GM18870 (cell line): ENCODE measurements around the gene FRMD4B.

ENCODE experiments used
- ATAC-seq: cut with Tn5 transposase; IDR thresholded peaks from one replicate; pipeline ENCODE4 v1.9.1; 2021; ENCODE audit warnings: moderate library complexity; ENCODE audit not compliant: unreplicated experiment

Gene FRMD4B

GRCh38 chr3:69385723-69386555 is at the start of gene FRMD4B:
Gene FRMD4B (minus strand): TSS chr3:69386088. CDS start chr3:69385989, 99 bp downstream.
- no peak for ATAC-seq

DNA sequence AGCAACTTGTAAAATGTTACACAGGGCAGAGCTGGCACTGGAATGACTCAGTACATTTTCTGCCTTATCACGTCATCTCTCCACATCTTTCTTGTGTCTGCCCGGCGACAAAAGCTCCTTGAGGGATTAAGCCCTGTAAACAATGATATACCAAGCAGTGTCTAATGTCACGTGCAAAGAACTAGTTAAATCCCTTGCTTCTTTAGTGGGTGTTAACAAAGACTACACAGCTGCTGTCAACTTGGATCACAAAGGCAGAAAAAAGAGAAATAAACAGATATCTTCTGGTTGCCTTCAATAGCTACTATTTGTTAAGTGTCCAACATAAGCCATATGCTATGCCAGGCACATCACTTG is 48.1 kb upstream of the FRMD4B start:
- ATAC-seq = peak; percentile 49

DNA sequence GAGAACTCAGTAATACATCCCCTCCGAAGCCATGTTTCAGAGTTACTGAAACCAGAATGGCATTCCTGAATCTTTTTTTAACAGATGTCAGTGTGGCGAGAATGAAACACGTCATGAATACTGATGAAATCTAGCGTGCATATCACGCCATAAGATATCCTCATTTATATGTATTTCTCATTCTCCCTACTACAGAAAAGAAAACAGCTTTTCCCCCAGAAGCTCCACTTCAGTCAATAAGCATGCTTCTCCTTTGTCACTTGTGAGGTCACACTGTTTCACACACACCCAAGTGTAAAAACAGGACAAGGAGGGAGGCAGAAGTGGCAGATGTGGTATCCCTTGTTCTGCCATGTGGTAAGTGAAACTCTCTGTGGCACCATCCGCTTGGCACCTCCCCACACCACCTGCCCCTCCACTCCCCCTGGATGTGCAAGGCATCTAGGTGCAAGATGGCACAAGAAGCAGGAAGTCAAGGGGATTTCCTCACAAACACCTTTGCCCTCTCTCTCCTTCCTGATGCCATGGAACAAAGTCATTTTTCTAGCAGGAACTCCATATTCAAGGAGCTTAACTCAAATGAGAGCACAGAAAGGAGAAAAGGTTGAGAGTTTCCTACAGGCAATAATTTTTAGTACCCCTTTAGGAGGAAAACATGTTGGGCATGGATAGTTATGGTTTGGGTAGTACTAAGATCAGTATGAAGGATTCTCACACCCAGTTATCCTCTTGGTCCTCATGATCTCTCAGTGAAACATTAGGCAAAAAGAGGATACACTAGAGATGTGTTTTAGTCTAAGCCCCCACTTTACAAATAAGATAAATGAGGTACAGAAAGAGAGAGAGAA is 47.5 kb upstream of the FRMD4B start:
- ATAC-seq = peak; percentile 12

DNA sequence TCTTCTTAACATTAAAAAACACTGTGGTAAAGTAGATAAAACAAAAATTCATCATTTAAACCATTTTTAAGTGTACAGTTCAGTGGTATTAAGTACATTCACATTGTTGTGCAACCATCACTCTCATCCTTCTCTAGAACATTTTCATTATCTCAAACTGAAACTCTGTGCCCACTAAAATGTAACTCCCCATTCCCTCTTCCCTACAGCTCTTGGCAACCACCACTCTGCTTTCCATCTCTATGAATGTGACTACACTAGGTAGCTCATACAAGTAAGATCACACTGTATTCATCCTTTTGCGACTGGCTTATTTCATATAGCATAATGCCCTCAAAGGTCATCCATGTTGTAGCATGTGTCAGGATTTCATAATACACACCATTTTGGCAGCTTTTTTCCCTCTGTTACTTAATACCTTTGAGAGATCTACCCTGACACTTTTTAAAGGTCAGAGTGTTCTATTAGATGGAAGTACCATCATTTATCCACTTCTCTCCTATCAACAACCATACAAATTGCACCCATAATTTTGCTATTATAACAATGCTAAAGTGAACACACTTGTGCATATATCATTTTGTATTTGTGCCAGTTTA is 42.9 kb upstream of the FRMD4B start:
- no peak for ATAC-seq

DNA sequence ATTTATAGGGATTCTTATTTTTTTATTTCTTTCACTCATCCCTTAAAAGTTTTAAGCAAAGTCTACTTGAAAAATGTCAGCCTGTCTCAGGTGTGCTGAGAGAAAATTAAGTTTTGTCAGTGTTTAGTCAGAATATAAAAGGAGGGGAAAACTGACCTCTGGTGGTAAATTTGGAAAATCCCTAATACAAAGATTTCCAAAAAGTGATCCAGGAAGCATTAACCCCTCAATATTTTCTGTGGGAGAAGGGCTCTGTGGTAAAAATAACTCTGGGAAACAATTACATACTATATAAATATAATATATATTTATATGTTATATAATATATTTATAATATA is 41.0 kb upstream of the FRMD4B start:
- no peak for ATAC-seq

GRCh38 chr3:69426291-69426966 is 40.5 kb upstream of the FRMD4B start:
- ATAC-seq = no peak

DNA sequence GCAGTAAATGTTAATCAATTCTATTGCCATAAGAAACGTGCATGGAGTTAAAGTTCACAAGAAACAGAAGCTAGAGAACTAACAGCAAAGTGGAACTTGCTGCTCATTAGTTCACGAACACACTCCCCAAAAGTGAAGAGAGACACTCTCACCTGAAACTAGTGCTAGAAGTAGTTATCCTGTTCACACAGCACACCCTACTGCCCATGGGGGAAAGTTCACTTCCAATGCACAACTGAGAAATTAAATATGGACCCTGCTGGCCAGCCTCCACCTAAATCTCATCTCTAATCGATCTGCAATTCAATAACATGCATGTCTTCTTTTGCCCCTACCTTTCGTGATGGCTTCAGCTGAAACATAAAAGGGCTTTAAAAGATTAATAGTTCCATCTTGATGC is 39.4 kb upstream of the FRMD4B start:
- ATAC-seq = no peak

DNA sequence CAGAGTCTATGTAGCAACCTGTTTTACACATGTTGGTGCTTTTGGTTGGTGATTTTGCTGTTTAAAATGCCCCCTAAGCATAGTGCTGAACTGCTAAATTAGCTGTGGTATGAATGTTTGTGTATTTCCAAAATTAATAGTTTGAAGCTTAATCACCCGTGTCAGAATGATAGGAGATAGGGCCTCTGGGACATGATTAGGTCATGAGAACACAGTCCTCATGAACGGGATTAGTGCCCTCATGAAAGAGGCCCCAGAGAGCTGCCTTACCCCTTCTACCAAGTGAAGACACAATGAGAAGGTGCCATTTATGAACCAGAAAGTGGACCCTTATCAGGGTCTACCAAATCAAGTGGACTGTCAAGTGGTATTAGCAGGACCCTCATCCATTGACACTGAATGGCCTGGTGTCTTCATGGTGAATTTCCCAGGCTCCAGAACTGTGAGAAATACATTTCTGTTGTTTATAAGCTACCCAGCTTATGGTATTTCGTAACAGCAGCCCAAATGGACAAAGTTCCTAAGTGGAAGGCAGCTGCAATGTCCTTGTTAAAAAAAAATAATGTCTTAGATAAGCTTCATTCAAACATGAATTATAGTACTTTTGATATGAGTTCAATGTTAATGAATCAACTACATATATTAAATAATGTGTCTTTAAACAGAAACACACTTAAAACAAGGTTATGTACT is 37.7 kb upstream of the FRMD4B start:
- ATAC-seq = no peak

DNA sequence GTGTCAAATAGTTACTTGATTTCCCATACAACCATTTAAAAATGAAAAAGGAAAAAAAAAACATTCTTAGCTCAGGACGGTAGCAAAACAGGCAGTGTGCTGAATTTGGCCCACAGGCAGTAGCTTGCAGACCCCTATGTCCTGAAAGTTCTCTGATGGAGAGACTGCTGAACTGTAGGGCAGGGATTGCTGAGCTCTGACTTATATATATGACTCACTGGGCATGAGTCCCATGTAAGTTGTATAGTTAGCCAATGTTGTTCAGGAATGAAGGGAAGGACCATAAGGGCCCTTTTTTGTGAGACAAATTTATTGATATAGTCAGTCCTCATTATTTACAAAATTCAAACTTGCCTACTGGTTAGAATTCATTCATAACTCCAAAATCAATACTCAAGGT is 36.9 kb upstream of the FRMD4B start:
- ATAC-seq = no peak

DNA sequence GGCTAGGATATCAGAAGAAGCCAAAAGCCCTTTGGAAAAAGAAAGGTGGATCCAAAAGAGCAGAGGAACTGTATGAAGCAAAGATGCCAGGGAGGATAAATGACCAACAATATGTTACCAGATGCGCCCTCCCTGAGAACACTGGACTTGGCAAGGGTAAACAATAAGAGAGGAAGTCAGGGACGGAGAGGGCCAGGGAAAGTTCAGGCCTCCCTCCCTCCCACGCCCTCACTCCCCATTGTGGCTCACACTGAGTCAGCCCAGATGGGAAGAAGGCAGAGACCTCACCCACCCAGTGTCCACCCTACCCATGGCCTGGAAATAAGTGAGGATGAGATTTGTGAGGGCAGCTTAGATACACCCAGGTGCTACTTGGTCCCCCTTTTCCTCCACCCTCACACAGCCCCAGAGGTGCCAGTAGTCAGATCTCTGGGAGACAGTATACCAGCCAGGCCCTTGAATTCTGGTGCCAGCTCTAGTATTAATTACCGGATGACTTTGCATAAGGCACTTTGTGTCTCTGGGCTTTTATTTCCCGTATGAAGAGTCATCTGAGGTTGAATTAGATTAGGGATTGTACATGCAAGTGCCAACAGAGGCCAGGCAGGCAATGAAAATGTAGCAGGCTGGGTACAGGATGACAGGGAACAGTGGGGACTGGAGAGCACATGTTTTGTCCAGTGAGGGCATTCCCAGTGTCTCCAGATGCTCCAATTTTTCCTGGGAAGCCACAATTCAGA is 35.1 kb upstream of the FRMD4B start:
- no peak for ATAC-seq

GRCh38 chr3:69419276-69419675 is 33.4 kb upstream of the FRMD4B start:
- no peak for ATAC-seq

DNA sequence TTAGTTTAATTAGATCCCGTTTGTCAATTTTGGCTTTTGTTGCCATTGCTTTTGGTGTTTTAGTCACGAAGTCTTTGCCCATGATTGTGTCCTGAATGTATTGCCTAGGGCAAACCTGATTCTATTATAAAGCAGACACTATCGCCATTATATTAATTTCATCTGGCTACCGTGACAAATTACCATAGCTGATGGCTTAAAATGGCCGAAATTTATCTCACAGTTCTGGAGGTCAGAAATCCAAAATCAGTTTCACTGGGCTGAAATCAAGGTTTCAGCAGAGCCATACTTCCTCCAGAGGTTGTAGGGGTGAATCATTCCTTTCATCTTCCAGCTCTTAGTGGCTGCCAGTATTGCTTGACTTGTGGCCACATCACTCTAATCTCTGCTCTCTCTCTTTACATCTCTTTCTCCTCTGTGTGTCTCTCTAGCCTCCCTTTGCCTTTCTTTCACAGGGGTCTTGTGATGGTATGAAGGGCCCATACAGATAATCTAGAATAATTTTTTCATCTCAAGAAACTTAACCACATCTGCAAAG is 31.7 kb upstream of the FRMD4B start:
- ATAC-seq = no peak

- ATAC-seq = no peak
Observed at GRCh38 chr3:69413551-69414207, 27.8 kb upstream of the FRMD4B start.

DNA sequence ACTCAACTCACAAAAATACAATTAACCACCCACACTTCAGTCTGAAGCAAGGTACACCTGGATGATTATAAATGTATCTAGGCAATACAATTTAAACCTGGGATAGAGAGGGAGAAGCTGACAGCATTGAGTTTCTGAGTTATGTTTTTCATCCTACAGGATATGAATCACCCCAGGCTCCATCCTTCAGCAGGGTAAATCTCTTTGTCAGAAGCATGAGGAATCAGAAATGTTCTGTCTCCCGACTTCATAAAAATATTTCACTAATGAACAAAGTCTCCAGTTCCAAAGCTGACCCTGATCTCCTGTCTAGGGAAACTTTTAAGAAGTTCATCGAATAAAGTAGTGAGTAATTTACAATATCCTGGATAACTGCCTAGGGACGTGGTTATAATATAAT is 25.5 kb upstream of the FRMD4B start:
- no peak for ATAC-seq

GRCh38 chr3:69410301-69410700 is 24.4 kb upstream of the FRMD4B start:
- peak; percentile 99 for ATAC-seq

GRCh38 chr3:69409831-69410230 is 23.9 kb upstream of the FRMD4B start:
- no peak for ATAC-seq

DNA sequence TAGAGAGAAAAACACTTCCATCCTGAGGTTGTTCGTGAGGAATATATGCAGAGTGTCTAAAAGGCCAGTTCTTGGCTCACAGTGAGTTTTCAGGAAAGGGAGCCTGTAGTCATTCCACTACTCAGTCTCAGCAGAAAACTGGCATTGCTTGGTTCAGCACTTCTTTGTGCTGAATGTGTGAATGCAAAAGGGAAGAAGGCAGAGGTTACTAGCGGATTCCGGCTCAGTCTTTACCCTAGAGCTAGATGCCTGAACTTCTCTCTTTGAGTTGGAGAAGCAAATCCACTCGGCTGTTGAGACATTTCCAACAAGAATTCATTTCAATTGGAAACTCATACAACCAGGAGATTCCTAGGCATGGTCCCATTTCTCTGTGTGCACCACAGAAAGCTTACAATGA is 23.1 kb upstream of the FRMD4B start:
- no peak for ATAC-seq

DNA sequence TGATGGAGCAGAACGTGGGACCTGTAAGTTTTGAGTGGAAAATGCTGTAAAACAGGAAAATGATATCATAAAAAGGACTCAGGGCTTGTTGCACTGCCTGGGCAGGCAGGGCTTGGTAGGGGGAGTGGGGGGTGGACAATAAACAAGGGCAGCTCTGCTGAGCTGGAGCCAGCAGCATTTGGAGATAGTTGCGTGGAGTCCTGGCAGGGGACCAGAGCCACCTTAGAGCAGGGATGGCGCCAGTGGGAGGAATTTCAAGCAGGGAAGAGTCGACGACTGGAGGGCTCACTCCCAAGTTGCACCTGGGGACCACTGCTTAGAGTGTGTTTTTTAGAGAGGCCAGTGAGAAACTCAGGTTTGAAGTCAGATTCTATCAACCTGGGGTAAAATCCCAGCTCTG is 22.7 kb upstream of the FRMD4B start:
- no peak for ATAC-seq

GRCh38 chr3:69407908-69408307 is 22.0 kb upstream of the FRMD4B start:
- ATAC-seq = no peak
